Pons (tissue), 1 donor: ENCODE measurements around the gene RBM34.
A peak's percentile ranks its signal among the peaks of the same experiment; 100 is the strongest.

Source experiments
- DNase-seq: peaks from one replicate; pipeline ENCODE4 v3.0.0-alpha.2; 2016; ENCODE audit warnings: low spot score

The RBM34 gene

DNA sequence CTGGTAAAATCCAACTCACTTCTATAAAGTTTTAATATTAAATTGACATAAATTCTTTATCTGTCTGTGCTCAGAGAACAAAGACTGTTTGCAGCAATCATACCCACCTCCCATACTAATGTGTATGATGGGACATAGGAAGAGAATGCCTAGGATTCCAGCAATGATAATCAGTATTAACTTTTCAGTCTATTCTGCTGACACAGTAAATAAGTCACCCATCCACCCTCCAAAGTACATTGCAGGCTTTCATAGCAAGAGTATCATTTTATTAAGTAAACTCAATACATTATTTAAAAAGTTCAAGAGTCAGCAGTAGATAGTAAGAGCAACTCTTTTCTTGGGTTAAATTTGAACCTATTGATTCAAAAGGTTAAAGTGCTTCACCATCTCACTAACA lies 8.8 kb downstream of the RBM34 start:
- no peak for DNase-seq

GRCh38 chr1:235151033-235151432 lies 10.0 kb downstream of the RBM34 start:
- DNase-seq = no peak

DNA sequence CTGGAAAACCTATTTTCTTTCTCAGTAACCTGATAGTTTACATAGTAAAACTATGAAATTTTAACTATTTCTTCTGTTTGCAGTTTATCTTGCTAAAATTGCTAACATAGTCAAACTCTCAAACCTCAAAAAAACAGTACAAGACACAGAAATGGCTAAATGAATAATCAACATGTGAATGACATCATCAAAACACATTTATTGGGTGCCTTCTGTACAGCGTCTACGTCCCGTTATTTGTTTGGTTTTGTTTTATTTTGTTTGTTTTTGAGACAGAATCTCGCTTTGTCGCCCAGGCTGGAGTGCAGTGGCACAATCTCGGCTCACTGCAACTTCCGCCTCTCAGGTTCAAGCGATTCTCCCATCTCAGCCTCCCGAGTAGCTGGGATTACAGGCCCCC lies 11.2 kb downstream of the RBM34 start:
- DNase-seq = no peak

GRCh38 chr1:235147269-235147668 lies 13.8 kb downstream of the RBM34 start:
- no peak for DNase-seq

GRCh38 chr1:235145639-235146038 lies 15.4 kb downstream of the RBM34 start:
- no peak for DNase-seq

GRCh38 chr1:235142991-235143390 lies 18.1 kb downstream of the RBM34 start:
- no peak for DNase-seq

DNA sequence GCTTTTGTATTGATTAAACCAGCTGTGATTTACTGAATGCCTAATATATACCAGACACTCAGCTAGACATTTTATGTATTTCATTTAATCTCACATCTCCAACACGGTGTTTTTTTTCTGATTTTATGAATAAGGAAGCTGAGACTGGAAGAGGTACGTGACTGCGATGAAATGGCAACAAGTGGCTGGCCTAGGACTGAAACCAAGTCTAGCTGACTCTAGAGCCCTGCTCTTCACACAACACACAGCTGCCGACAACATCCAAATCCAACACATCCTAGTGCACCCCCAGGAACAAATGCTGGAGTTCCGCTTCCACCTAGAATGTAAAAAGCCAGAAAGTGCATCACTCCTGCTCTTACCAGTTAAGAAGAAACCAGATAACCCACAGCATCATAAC lies 21.7 kb downstream of the RBM34 start:
- DNase-seq = no peak

GRCh38 chr1:235138821-235139220 lies 22.2 kb downstream of the RBM34 start:
- no peak for DNase-seq

GRCh38 chr1:235136111-235136510 lies 24.9 kb downstream of the RBM34 start:
- no peak for DNase-seq

DNA sequence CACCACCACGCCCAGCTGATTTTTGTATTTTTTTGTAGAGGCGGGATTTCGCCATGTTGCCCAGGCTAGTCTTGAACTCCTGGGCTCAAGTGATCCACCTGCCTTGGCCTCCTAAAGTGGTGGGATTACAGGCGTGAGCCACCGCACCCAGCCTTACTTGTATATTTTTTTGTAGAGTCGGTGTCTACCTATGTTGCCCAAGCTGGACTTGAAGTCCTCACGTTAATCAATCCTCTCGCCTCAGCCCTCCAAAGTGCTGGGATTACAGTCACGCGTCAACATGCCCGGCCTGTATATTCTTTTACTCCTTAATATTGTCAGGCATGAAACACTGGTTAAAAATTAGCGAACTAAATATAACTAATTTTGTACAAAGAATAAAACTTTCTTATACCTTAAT lies 26.9 kb downstream of the RBM34 start:
- DNase-seq = no peak

DNA sequence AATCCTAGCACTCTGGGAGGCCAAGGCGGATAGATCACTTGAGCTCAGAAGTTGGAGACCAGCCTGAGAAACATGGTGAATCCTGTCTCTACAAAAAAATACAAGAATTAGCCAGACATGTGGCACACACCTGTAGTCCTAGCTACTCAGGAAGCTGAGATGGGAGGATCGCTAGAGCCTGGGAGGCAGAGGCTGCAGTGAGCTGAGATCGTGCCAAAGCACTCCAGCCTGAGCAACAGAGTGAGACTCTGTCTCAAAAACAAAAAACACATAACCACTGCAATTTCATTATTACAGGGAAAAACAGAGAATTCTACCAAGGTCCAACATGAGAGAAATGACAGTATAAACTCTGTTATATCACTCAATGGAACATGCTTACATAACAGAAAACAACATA lies 28.0 kb downstream of the RBM34 start:
- no peak for DNase-seq

DNA sequence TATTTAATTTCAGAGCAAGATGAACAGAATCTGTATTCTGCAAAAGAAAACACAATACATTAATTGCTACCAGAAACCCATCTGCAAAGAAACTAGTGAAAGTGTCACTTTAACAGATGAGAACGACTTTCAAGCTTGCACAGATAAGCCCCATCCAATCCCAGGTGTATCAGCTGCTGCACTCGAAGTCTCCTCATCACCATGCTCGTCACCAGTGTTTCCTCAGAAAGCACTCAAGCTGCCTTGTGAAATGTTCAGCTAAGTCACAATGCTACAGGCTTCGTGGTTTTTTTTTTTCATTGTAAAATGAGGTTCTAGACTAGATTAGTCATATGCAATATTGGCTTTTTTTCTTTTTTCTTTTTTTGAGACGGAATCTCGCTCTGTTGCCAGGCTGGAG lies 29.1 kb downstream of the RBM34 start:
- no peak for DNase-seq

- no peak for DNase-seq
Measured at GRCh38 chr1:235130766-235131270, 30.2 kb downstream of the RBM34 start.

DNA sequence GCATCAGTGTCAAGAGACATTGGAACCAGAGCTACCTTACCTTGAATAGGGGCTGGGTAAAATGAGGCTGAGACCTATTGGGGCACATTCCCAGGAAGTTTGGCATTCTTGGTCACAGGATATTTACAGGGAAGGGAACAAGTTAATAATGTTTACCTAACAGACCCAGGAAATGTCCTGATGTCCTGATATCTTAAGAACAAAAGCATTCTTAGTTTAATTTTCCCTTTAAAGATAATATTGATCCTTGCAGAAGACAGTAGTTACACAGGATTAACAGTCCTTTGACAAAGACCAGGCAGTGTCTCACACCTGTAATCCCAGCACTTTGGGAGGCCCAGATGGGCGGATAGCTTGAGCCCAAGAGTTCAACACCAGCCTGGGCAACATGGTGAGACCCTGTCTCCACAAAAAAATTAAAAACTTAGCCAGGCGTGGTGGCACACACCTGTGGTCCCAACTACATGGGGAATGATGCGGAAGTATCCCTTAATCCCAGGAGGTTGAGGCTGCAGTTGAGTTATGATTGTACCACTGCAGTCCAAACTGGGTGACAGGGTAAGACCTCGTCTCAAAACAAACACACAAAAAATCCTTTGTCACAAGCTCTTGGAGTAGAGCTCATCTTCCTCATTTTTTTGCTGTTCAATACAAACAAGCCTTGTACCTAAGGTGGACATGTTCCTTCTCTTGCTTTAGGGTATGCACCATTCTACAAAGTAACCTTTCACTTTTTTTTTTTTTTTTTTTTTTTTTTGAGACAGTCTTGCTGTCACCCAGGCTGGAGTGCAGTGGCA lies 31.1 kb downstream of the RBM34 start:
- DNase-seq = no peak

DNA sequence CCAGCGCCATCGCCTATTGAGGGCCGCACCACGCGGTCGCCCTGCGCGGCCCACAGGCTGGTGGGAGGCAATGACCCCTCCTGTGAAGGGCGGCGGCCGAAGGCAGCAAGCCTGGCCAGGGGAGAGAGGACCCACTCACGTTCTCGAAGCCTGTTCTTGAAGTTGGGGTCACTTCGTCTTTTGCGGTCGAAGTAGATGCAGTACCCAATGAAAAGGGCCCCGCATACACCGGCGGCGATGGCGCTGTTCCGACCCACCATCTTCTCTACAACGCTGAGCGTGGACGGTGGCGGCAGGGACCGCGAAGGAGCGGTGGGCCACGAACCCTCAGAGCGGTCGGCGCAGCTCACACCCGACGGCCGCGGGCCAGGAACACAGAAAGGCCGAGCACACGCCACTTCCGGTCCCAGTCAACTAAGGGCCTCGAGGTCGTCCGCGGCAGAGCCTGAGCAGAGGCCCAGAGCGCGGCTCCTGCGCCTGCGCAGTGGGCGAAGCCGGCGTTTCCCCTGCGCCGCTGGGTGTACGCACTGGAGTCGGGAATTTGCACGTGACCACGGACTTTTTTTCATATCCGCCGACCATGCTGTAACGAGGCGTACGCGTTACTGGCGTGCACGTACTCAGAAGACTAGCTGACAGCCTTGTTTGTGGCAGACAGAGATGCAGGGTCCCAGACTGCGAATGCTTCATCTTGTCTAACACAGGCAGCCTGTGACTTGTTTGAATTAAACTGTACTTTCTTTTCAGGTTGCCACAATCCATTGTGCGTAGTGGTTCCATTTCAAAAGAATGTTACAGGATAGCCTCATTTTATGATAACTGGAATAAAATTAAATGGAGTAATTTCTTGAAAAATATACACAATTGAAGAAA lies 32.4 kb downstream of the RBM34 start, which contains the start of gene TOMM20:
TSS of gene TOMM20 (minus strand) at position 382 of the 873 bp plus-strand sequence. CDS start at position 260, 122 bp downstream.
- DNase-seq = peak; percentile 98

- no peak for DNase-seq
Measured at GRCh38 chr1:235127732-235128455, 33.2 kb downstream of the RBM34 start.

DNA sequence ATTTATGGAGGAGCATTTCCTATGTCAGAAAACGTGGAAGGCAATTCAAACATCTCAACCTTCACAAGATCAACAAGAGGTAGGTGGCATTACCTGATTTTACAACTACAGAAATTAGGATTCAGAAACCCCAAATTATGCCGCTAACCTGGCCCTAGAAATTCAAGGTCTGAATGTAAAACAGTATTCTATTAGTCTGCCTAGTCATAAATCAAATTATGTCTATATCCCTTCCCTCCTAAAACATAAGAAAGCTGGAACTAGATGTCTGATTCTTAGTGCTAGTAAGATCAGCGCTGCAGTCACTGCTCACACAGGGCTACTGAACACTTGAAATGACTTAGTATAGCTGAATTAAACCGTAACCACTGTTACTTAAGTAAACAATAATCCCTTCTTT lies 33.8 kb downstream of the RBM34 start:
- no peak for DNase-seq

DNA sequence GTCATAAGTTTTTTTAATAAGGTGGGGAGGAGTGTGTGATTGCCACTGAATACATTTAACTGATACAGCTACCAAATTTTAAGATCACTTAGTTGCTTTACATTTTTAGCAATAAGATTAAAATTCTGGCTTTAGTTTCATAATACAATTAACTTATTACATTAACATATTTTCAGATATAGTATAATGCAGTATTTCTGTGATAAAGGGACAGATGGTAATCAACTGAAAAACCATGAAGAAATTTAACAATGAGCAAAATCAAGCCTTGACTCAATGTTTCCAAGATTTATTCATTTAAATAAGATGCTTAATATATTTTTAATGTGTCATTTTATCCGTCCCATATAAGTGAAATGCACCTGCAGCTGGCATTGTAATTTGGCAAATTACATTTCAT lies 36.4 kb downstream of the RBM34 start:
- no peak for DNase-seq

DNA sequence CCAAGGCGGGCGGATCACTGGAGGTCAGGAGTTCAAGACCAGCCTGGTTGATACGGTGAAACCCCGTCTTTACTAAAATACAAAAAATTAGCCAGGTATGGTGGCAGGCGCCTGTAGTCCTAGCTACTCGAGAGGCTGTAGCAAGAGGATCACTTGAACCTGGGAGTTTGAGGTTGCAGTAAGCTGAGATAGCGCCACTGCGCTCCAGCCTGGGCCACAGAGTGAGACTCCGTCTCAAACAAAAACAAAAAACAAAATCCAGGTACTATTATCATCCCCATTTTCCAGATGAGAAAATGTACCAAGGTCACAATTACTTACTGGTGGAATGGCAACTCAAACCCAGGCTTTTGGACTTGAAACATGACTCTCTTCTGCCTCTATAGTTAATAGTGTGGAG lies 36.9 kb downstream of the RBM34 start:
- DNase-seq = no peak

GRCh38 chr1:235122348-235122747 lies 38.7 kb downstream of the RBM34 start:
- DNase-seq = no peak

DNA sequence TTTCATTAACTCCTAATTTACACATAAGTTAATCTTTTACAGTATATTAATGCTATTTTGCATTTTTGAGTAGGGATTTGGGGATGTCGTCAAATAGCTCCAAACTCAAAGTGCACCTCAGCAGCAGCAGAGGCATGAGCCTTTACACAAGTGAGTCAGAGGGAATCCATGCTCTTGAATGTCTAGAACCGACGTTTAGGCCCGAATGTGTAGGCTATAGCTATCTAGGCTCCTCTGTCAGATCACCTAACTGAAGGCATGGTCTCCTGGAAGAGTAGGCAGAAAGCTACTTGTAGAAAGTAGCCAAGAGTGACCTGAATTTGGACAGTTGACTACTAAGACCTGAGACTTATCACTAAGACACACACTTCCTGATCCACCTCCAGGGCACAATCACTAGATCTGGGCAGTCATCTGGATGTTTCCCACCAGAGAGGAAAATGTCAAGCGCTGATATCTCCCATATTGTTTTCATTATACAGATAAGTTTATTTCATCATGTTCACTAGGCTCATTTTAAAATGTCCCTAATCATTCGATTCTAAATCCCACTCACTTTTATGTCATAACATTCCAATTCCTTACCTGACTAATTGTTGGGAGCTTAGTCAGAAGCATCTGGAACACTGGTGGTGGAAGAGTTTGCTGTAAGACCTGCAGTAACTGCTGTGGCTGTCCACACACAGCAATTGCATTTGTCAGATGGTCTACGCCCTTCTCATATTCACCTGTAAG lies 47.7 kb downstream of the RBM34 start:
- DNase-seq = no peak
